GM21423 (cell line): ENCODE data around the gene RAB1A.
A peak's percentile ranks its signal among the peaks of the same experiment; 100 is the strongest.

ENCODE experiments used
- ATAC-seq: cut with Tn5 transposase; IDR thresholded peaks from one replicate; pipeline ENCODE4 v1.9.1; 2021; ENCODE audit warnings: mild to moderate bottlenecking, moderate library complexity; ENCODE audit not compliant: unreplicated experiment

RAB1A gene

GRCh38 chr2:65097844-65098243 lies 32.1 kb downstream of the RAB1A start:
- ATAC-seq, result no peak

DNA sequence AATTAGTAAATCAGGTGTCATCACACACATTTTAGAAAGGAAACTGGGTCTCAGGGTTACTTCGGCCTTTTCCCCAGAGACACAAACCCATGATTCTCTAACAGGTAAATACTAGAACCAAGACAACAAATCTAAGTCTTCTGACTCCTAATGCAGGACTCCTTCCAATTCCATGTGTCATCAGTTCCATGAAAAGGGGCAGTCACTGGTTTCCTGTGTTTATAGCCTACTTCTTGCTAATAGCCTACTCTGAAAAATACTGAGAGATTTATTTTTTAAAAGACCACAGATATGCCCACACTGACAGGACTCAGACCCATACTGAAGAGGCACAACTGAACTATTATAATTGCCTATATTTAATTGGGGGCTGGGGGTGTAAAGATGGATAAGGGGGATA lies 33.0 kb downstream of the RAB1A start:
- no peak for ATAC-seq

GRCh38 chr2:65093211-65093610 lies 36.7 kb downstream of the RAB1A start:
- no peak for ATAC-seq

- ATAC-seq, result no peak
Observed at GRCh38 chr2:65092791-65093190, 37.1 kb downstream of the RAB1A start.

DNA sequence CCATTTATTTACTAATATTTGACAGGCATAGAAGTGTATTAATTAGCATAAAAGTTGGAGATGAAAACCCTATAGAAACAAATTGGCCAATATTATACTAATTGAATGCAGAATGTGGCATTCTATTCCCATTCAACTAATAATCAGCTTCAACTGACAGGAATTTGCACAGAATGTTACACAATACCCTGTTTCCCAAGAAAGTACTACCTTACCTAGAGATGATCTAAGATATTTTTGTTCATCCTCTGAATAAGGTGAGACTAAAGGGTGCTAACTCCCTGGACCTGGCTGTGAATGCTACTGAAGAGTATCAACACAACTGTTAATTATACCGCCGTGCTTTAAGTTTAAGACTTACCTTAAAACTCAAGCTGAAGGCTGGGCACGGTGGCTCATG lies 44.8 kb downstream of the RAB1A start:
- no peak for ATAC-seq

- no peak for ATAC-seq
Observed at GRCh38 chr2:65081232-65081685, 48.6 kb downstream of the RAB1A start.

GRCh38 chr2:65079017-65079416 lies 50.9 kb downstream of the RAB1A start:
- no peak for ATAC-seq

DNA sequence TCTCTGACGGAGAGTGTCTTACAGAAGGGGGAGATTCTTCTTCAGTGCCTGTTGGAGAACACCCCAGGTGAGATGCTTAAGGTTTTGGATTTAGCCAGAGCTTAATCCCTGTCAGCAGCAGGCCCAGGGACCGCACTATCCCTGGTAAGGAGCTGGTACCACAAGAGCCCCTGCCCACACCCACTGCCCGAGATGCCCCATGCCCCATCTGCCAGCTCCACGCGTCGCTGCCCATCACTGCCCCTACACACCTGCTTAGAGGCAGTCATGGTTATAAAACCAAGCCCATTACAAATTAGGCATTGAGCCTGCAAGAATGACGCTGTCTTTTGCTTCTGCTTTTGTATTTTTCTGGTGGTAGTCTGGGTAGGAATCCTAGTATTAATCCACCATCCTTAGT lies 52.0 kb downstream of the RAB1A start:
- ATAC-seq, result no peak

DNA sequence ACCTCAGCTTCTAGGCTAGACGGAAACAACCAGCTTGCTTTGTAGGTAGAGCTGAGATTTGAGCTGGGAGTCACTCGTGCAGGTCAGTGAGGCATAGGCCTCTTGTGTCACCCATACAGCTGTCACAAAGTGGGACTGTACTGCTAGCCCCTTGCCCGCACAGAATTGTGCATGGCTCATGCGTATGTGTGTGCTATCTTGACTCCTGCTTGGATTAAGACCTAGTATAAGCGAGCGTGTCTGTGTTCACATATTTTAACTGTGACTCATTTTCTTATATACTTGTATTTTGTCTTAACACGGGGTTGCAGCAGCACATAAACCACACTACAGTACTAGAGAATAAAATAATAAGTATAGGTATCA lies 53.6 kb downstream of the RAB1A start:
- no peak for ATAC-seq

GRCh38 chr2:65075605-65076344 lies 54.1 kb downstream of the RAB1A start:
- ATAC-seq, result no peak

- ATAC-seq, result no peak
Observed at GRCh38 chr2:65075176-65075575, 54.7 kb downstream of the RAB1A start.

DNA sequence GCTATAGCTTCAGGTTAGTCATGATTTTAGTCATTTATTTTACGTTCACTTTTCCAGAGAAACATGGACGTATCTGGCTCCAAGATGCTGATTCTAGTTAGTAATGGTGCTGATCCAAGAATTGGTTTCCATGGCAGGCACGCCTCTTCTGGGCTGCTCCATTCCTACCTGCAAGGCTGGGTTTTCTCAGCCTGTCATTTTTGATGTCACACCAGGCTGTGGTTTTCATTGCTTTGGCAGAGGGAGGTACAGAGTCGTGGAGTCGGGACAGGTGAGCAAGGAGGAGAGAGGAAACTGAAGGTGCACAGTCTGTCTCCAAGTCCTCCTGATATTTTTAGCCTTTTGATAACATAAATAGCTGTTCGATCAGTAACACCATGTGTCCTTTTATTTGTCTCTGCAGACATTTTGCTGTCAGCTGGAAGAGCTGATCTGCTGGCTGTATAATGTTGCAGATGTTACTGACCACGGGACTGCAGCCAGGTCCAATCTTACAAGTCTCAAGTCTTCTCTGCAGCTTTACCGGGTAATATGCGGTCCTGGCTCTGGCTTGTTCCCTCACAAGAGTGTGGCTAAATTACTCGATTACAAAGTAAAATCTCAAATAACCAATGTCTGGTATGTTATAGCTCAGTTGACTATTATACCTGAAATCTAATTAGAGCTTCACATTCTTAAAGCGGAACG lies 55.9 kb downstream of the RAB1A start:
- ATAC-seq, result no peak

DNA sequence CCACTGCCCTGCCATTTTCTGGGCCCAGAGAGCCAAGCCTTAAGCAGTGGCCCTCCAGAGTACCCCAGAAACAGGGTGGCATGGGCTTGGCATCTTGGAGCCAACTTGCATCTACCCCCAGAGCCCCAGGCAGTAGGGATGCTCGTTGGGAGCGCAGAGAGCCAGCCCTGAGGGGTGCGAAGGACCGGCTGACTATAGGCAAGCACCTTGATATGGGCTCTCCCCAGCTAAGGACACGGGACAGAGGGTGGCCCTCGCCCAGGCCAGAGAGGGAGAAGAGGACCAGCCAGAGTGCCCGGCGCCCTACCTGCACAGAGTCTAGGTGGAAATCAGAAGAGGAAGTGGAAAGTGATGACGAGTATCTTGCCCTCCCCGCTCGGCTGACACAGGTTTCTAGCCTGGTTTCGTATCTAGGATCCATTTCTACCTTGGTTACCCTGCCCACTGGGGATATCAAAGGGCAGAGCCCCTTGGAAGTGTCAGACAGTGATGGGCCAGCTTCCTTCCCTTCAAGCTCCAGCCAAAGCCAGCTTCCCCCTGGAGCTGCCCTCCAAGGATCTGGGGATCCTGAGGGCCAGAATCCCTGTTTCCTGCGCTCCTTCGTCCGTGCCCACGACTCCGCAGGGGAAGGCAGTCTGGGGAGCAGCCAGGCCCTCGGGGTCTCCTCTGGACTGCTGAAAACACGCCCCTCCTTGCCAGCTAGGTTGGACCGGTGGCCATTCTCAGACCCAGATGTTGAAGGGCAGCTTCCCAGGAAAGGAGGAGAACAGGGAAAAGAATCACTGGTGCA lies 57.5 kb downstream of the RAB1A start:
- peak; percentile 49 for ATAC-seq

DNA sequence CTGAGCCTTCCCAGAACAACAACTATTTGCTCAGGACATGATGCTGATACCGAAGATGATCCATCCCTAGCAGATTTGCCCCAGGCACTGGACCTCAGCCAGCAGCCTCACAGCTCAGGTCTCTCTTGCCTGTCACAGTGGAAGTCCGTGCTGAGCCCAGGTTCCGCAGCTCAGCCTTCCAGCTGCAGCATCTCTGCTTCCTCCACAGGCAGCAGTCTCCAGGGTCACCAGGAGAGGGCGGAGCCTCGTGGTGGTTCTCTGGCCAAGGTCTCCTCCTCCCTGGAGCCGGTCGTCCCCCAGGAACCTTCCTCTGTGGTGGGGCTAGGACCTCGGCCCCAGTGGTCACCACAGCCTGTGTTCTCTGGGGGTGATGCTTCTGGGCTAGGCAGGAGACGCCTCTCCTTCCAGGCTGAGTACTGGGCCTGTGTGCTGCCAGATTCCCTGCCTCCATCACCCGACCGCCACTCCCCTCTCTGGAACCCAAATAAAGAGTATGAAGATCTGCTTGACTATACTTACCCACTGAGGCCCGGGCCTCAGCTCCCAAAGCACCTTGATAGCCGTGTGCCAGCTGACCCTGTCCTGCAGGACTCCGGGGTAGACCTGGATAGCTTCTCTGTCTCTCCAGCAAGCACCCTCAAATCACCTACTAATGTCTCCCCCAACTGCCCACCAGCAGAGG lies 58.3 kb downstream of the RAB1A start:
- ATAC-seq, result no peak

DNA sequence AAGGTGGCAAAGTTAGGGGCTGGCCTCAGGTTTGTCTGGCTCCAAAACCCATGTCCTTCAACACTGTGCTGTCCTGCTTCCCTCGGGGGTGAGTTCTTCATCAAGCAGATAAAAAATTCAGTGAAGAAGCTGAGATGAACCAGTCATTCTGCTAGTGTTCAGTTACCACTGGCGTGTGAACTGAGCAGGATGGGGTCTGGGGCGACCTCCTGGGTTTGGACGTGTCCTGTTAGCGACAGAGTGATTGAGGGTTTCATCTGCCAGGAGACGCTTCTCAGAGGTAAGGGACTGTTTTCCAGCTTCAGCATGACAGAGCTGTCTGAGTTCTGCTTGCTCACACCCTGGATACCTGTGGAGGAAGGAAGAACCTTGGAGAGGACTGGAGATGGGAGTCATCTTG lies 59.0 kb downstream of the RAB1A start:
- ATAC-seq, result no peak

- no peak for ATAC-seq
Observed at GRCh38 chr2:65070172-65070830, 59.6 kb downstream of the RAB1A start.

- ATAC-seq, result no peak
Observed at GRCh38 chr2:65069439-65069824, 60.5 kb downstream of the RAB1A start.

- ATAC-seq, result no peak
Observed at GRCh38 chr2:65067806-65068553, 61.9 kb downstream of the RAB1A start.

DNA sequence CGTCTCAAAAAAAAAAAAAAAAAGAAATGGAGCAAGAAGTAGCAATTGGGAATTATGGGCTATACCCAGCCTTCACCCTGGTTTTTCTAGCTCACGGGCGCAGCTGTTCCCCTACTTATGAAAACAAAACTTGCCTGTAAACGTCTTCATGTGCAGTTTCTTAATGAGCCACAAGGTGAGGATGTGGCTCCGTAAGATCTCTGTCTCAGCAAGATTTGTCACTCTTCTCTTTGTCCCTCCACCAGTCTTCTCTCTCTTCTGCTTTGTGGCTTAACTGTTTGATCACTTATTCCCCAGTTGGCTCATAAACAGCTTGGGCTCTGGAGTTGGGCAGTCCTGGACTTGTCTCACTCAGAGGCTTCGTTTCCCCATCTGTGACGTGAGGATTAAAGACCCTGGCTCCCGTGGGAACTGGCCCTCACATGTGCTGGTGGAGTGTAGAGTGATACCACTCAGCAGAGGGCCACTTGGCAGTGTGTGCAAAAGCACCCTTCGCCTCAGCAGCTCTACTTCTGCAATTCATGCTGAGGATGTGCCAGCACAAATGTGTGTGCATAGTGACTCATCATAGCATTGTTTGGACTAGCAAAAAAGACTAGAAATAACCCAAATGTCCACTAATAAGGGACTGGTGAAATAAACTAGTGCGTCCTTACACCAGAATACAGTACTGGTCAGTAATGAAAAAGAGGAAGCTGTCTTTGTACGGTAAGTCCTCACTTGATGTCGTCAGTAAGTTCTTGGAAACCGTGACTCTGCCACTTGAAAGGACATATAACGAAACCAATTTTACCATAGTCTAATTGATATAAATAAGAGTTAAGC lies 65.0 kb downstream of the RAB1A start:
- peak; percentile 79 for ATAC-seq
